GM19328 (cell line): ENCODE measurements around the gene MYH2.
"Not testable (repeated sequence)": the region's sequence is repeated elsewhere in the genome, so short reads cannot be mapped to it uniquely, and the experiment has no call there.

ENCODE experiments used
- ATAC-seq: cut with Tn5 transposase; IDR thresholded peaks from one replicate; pipeline ENCODE4 v1.9.1; 2021; ENCODE audit warnings: mild to moderate bottlenecking, moderate library complexity; ENCODE audit not compliant: unreplicated experiment

Gene MYH2

DNA sequence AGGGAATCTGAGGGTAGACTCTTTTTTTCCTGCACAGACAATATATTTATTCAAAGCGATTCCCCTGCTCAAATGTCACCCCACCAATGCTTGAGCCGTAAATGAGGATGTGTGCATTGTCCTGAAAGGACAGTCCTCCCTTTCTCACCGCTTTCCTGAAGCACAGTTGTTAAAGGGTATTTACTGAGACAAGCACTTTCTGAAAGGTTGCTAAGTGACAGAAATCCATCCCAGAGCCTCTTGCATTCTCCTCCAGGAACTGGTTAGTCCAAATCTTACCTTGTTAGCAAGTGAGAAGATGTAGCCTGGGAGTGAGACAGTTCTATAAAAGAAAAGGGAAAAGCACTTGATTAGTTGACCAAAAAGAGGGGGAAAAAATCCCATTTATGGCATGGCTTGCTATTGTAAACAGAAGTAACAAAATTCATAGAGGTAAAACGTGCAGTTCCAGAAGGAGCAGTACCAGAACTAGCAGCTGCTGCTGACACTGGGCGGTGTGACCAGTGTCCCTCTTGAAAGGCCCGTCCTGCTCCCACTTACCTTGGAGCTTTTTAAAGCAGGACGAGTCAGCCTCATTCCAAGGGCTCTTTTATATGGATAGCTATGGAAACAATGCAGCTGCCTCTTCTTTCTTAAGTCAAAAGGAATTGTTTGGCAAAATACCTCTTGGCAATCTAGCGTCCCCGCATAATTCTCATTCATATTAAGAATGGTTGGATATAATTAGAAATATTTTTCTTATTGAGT lies at the start of gene MYH2:
Gene MYH2 (minus strand): TSS at position 563 of the 747 bp plus-strand sequence. CDS start 1,738 bp downstream, outside the sequence.
- no peak for ATAC-seq

GRCh38 chr17:10598621-10599020 lies 49.2 kb upstream of the MYH2 start:
- no peak for ATAC-seq

GRCh38 chr17:10589553-10590145 lies 40.2 kb upstream of the MYH2 start:
- no peak for ATAC-seq

GRCh38 chr17:10585529-10585928 lies 36.1 kb upstream of the MYH2 start:
- no peak for ATAC-seq

DNA sequence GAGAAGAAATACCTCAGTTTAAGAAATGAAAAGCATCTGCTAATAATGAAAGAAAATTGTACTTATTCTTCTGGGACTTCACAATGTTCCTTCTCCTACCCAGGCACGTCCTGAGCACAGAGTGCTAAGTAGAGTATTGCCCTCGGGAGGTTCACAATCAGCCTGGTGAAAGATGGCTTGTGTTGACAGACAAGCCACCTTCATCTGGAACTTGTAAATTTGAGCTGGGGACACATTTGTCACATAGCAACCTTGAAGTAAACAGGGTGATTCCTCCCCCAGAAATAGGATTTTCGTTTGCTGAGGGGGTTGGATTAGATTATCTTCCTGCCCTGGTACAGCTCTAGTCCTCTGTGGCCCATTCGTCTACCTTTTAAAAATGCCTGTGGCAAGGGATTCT lies 34.4 kb upstream of the MYH2 start:
- ATAC-seq: no peak

- ATAC-seq: no peak
These were observed 29.8 kb upstream of the MYH2 start for GRCh38 chr17:10579270-10579669.

GRCh38 chr17:10574324-10574723 lies 24.9 kb upstream of the MYH2 start:
- no peak for ATAC-seq

- ATAC-seq: no peak
These were observed 14.7 kb upstream of the MYH2 start for GRCh38 chr17:10563991-10564660.

- no peak for ATAC-seq
These were observed 8.6 kb upstream of the MYH2 start for GRCh38 chr17:10558049-10558448.

DNA sequence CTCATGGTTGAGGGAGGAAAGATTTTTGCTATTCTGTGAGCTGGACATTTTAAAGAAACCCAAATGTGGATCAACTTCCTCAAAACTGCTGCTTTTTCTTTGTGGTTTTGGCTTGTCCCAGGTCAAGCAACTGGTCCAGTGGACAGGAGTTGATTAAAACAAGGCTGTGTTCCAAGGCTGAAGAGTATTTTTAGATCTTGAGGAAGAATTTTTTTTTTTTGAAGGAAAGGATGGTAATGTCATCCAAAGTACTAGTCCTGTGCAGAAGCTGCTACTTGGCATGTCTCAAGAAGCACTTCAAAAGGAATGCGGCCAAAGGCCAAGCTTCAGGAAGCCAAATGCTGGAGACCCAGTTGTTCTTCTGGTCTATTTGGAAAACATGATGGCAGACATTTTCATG lies 8.0 kb upstream of the MYH2 start:
- ATAC-seq: no peak

DNA sequence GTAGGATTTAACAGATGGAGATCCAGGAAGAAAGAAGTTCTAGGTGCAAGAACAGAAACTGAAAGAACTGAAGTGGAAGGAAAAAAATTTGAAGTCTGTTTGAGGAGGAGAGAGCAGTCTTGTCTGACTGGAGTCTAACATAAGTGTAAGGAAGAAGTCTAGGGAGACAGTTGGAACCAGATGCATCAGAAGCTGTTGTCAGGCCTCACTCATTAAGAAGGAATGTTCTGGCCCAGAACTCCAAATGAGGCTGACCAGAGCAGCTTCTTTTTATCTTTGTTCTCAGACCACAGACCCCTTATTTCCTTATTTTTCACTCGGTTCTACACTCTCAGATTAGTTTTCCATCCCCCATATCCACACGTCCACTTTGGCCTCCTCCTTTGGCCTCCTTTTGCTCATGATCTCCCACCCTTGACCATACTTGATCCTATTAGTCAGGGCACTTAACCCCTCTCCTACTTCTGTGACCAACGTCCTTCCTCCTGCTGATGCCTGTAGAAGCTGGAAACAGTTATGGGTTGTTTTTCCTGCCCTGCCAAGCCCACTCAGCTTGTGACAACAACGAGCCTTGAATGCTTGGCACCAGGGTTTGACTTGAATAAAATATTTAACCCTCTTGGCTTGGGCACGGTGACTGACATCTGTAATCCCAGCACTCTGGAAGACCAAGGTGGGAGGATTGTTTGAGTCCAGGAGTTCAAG lies 7.0 kb upstream of the MYH2 start:
- no peak for ATAC-seq

DNA sequence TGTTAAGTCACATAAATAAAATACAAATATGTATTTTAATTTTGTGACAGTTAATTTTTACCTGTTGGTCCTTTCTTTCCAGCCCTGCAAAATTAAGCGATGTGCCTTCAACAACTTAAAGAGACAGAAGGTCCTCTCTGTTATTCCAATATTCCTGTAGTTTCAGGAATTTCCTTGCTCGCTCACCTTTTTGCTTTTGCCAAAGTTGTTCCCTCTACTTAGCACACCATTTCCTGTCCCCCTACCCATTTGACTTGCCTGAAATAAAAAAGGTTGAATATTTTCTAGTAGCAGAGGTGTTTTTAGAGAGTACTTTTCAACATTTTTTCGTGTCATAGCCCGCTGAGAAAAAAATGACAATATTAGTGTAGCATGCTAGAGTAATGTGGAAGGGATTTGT lies 556 bp upstream of the MYH2 start:
- no peak for ATAC-seq

DNA sequence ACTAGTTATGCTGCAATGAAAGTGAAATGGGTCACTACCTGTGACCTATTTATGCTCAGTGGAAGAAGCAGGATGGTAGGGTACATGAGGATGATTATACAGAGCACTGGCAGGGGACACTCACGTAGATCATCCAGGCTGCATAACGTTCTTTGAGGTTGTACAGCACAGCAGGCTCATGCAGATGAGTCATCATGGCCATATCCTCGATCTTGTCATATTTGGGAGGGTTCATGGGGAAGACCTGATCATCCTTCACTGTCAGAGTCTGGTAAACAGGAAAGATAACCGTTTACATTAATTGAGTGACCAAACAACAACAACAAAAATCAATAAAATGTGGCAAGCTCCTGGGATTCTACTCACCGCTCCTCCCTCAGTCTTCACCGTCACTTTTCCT lies 2.1 kb downstream of the MYH2 start:
- ATAC-seq: no peak

GRCh38 chr17:10543486-10543885 lies 6.0 kb downstream of the MYH2 start:
- ATAC-seq: not testable (repeated sequence)

GRCh38 chr17:10541179-10541578 lies 8.3 kb downstream of the MYH2 start:
- not testable (repeated sequence) for ATAC-seq

GRCh38 chr17:10532026-10532425 lies 17.4 kb downstream of the MYH2 start:
- ATAC-seq: no peak

DNA sequence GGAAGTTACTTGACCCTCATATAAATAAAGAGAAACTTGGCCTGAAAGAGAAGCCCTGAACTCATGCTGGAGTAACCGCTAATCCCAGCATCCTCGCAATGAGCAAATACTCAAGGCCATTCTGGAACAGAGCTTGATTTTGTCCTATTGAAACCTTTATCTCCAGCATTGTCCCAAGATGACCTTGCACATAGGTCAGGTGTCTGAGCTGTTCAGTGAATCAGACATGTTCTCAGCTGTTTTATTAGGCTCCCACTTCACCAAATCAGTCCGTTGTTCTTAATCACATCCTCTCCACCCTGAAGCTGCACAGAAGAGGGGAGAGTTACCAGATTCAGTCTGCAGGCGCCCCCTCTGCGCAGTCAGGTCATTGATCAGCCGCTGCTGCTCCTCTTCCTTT lies 22.0 kb downstream of the MYH2 start:
- no peak for ATAC-seq

- ATAC-seq: no peak
These were observed 22.9 kb downstream of the MYH2 start for GRCh38 chr17:10526517-10526916.

- no peak for ATAC-seq
These were observed 26.4 kb downstream of the MYH2 start for GRCh38 chr17:10523064-10523463.

- ATAC-seq: no peak
These were observed 27.5 kb downstream of the MYH2 start for GRCh38 chr17:10521949-10522348.

DNA sequence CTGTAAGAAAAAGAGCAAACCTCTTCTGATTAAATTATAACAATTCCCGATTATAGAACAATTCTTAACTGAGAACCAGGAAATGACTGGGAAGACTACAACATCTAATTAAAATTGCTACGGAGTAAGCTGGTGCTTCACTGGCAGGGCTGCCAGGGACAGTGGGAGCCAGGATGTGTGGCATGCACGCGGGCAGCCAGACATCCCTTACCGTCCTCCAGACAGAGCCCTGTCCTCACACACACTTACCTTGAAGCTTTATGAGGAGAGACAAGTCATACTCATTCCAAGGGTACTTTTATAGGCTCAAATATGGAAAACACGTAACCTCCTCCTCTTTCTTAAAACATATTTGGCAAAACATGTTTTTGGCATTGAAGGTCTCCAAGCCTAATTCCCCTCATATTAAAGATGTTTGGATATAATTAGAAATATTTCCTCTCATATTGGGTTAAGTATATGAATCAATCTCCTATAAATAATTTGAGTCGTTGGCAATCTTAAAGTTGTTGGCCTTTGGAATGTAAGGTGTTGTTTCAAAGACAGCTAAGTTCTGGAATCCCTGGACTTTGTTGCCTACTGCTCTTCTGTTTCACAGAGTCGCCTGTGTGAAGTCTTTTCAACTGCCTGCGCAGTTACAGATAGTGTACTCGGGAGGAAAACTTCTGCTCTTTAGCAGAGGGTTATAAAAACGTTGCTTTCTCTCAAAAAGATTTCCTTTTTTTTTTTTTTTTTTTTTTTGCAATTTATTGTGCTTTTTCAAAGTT lies 31.0 kb downstream of the MYH2 start, which contains the start of gene MYH1:
Gene MYH1 (minus strand): TSS at position 272 of the 767 bp plus-strand sequence. CDS start 1,900 bp downstream, outside the sequence.
- no peak for ATAC-seq
